ENCODE data around the gene NELFCD. TPM values are rescaled to one million over a fixed set of nuclear protein-coding genes. Genes with fewer than 3 reads are reported as not detected.

NELFCD gene
- total and polyA plus RNA-seq, 9 of the 15 experiments (the other 6 are each of a cell fraction or from before 2014, with no cell fraction given) = 11.7 to 163 (median 96.5) TPM

- TF ChIP-seq, protein P1, sequence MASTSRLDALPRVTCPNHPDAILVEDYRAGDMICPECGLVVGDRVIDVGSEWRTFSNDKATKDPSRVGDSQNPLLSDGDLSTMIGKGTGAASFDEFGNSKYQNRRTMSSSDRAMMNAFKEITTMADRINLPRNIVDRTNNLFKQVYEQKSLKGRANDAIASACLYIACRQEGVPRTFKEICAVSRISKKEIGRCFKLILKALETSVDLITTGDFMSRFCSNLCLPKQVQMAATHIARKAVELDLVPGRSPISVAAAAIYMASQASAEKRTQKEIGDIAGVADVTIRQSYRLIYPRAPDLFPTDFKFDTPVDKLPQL (IDR thresholded peaks at IDR 0.05; ENCODE audit: extremely low read depth, insufficient read length) = no peak
- TF ChIP-seq FOXJ2 (tag; IDR thresholded peaks at IDR 0.05) (no peak), HDAC8 (tag; IDR thresholded peaks at IDR 0.05) (no peak)
Observed at GRCh38 chr20:59007665-59008511, 26.8 kb downstream of the NELFCD start (continued).

DNA sequence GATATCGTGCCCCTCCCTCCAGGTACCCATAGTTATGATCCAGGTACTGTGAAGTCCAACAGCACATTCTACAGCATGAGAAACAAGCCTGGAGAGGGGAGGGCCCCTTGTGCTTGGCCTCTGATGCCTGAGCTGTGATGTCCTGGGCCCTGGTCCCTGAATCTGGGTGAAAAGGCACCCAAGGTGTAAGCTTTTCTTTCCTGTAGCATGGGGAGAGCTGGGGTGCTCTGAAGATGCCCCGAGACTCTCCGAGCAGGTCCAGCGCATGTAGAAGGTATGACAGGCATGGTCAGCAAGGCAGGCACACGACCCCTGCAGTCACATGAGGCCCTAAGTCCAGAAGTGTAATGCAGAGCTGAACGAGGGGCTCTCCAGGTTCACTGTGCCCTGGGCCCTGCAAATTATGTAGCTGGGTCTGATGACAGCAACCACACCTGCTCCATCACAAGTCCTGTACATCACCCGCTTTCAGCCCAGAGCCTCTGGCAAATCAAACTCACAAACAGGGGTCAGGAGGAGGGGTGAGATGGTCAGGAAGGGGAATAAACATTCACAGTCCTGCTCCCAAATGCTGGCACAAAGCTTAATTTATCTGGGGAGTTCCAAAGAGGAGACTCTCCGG, 27.8 kb downstream of the NELFCD start:
- ChIA-PET CTCF (ENCODE audit: low intra/inter-chr PET ratio) (no interaction called here), POLR2A (interaction anchor here (0.6 to 4.4 kb wide), 8 partner anchors 10 to 141 kb away, joined by 3 to 25 read pairs (median 6); partner anchors contain the start of genes ATP5F1E and TUBB1)
- Histone ChIP-seq H3K27ac (ENCODE audit: extremely low read depth, low read depth, low read length) (no peak overlapping the region), H3K9ac (ENCODE audit: insufficient read depth in 1 of 2, low read depth in 2 of 2, low read length in 2 of 2) (peak overlapping the region in 1 of 2 experiments; percentile 82; a peak in 2 of 4 replicates), H3K27me3 (ENCODE audit: control insufficient read depth in 2 of 2, insufficient read depth in 2 of 2, low read length in 2 of 2) (no peaks in the 10 kb centered on the region), H3K36me3 (ENCODE audit: control insufficient read depth, insufficient read depth, low read length) (peaks cover 19% of the 10 kb centered on the region; the same call in 2 of the 3 replicates), H3K9me1 (ENCODE audit: control insufficient read depth, insufficient read depth, low read length) (peaks cover 6% of the 10 kb centered on the region), H2AFZ (ENCODE audit: low read depth, low read length) (no peak overlapping the region), H3K9me3 (replicated peaks; ENCODE audit: control insufficient read depth, insufficient read depth, low read depth, low read length) (no peaks in the 10 kb centered on the region), H3K4me2 (ENCODE audit: insufficient read depth, low read length) (no peak overlapping the region), H3K4me1 (replicated peaks in 1 of 2; ENCODE audit: control insufficient read depth in 2 of 2, insufficient read depth in 2 of 2, low read length in 2 of 2) (peaks cover 68 to 91% of the 10 kb centered on the region in 2 experiments), H4K20me1 (replicated peaks; ENCODE audit: control insufficient read depth, insufficient read depth, low read length) (no peaks in the 10 kb centered on the region; the same call in 1 of the 2 replicates), H3K79me2 (ENCODE audit: control insufficient read depth, insufficient read depth, low read length) (peaks cover 35% of the 10 kb centered on the region), H3K4me3 (no peak overlapping the region)
- FAIRE-seq = no peak
- intact Hi-C loops (cut with micrococcal nuclease) = no loop called here
- TF ChIP-seq IFI16 (CRISPR knock-in tag; IDR thresholded peaks at IDR 0.05) = no peak
- TF ChIP-seq MCM2 (IDR thresholded peaks at IDR 0.05; ENCODE audit: low read depth) = no peak
- no peak for TF ChIP-seq ZNF134 (CRISPR knock-in tag; conservative IDR thresholded peaks at IDR 0.05)
- no peak for TF ChIP-seq ZNF584 (CRISPR knock-in tag; IDR thresholded peaks at IDR 0.05; ENCODE audit: low read depth)
- TF ChIP-seq POLR2AphosphoS2 (IDR thresholded peaks at IDR 0.05; ENCODE audit: low read length) = no peak
- TF ChIP-seq BRD9 (IDR thresholded peaks at IDR 0.05; ENCODE audit: low read depth, partially characterized antibody) = no peak
- TF ChIP-seq, protein P2, sequence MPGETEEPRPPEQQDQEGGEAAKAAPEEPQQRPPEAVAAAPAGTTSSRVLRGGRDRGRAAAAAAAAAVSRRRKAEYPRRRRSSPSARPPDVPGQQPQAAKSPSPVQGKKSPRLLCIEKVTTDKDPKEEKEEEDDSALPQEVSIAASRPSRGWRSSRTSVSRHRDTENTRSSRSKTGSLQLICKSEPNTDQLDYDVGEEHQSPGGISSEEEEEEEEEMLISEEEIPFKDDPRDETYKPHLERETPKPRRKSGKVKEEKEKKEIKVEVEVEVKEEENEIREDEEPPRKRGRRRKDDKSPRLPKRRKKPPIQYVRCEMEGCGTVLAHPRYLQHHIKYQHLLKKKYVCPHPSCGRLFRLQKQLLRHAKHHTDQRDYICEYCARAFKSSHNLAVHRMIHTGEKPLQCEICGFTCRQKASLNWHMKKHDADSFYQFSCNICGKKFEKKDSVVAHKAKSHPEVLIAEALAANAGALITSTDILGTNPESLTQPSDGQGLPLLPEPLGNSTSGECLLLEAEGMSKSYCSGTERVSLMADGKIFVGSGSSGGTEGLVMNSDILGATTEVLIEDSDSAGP (CRISPR knock-in tag; IDR thresholded peaks at IDR 0.05) = no peak
- no peak for TF ChIP-seq ZNF766 (CRISPR knock-in tag; conservative IDR thresholded peaks at IDR 0.05)
- no peak for TF ChIP-seq BCOR (IDR thresholded peaks at IDR 0.05)
- TF ChIP-seq CBX1 (IDR thresholded peaks at IDR 0.05; ENCODE audit: low read depth) = no peak
- no peak for TF ChIP-seq MTA3 (IDR thresholded peaks at IDR 0.05; ENCODE audit: borderline replicate concordance)
- no peak for TF ChIP-seq KLF1 (tag; IDR thresholded peaks at IDR 0.05)
- no peak for TF ChIP-seq HDAC1 (IDR thresholded peaks at IDR 0.05)
- WGBS (ENCODE audit: insufficient coverage, low coverage, missing lambda C conversion rate) = 80% methylated on average over 8 of the region's 8 CpGs
- no peak for DNase-seq (ENCODE audit: extremely low read depth in 1 of 4, low spot score in 3 of 4)
- no TSS peak for BruUV-seq (replicated peaks)
- in situ Hi-C loops (cut with MboI) = no loop called here
- ATAC-seq = no peak
